A673 (cell line): ENCODE results near the gene CENPN.

Experiments used
- CTCF ChIP-seq: fragments of 300-800, 200-600 bp; sonication (generic); conservative IDR thresholded peaks from 2 replicates; pipeline ENCODE4 v1.5.1; 2017; ENCODE audit warnings: low read depth, mild to moderate bottlenecking, antibody characterized with exemption, low read length, moderate library complexity, mixed read lengths
- EZH2 ChIP-seq: fragments of 200-600 bp; sonication (generic); IDR thresholded peaks from 2 replicates; pipeline ENCODE4 v1.6.1; 2017; ENCODE audit warnings: borderline replicate concordance, low read depth, mild to moderate bottlenecking, mixed read lengths, antibody characterized with exemption, low read length; ENCODE audit not compliant: poor library complexity, severe bottlenecking

GRCh38 chr16:81008505-81008789, 1.4 kb downstream of the CENPN start:
- TF ChIP-seq EZH2 (no peak), CTCF (no peak)
